H1 (cell line): ENCODE results near the gene UBR1. TPM values are rescaled to one million over a fixed set of nuclear protein-coding genes. Genes with fewer than 3 reads are reported as not detected.
A peak's percentile ranks its signal among the peaks of the same experiment; 100 is the strongest.
"Not testable (repeated sequence)": the region's sequence is repeated elsewhere in the genome, so short reads cannot be mapped to it uniquely, and the experiment has no call there.

Source experiments
- CTCF ChIA-PET: fragments of 300-600 bp; sonication (Branson Sonifier 250); formaldehyde crosslinking; loops from one replicate; lab custom pipeline; 2021; ENCODE audit not compliant: partially characterized antibody; lab: Charles Lee
- POLR2A ChIA-PET: fragments of 300-600 bp; sonication (Branson Sonifier 250); formaldehyde crosslinking; loops from one replicate; lab custom pipeline; 2021; ENCODE audit warnings: inconsistent platforms; ENCODE audit not compliant: partially characterized antibody; lab: Charles Lee
- DNase-seq, 2 experiments: peaks; one replicate each; pipeline versions ENCODE4 v3.0.0 to v3.0.0-alpha.2; 2010 to 2022; ENCODE audit warnings: low spot score in 2 of 2, low read depth in 1 of 2, mixed read lengths in 1 of 2
- FAIRE-seq: peaks from 2 replicates; lab custom pipeline; 2011; peaks lifted over from hg19 to GRCh38; lab: Jason Lieb, UNC
- H2AFZ ChIP-seq: 2 replicates; pipeline ENCODE4 v1.8.1; 2012; ENCODE audit warnings: low read length, inconsistent platforms
- H2AK5ac ChIP-seq: 2 replicates; pipeline ENCODE4 v1.6.1; 2013; ENCODE audit warnings: low read depth, low read length
- H2BK120ac ChIP-seq: replicated peaks from 2 replicates; pipeline ENCODE3; 2013; ENCODE audit warnings: low read depth, low read length, inconsistent platforms
- H2BK12ac ChIP-seq: 2 replicates; pipeline ENCODE4 v1.6.1; 2013; ENCODE audit warnings: low read depth, low read length
- H2BK15ac ChIP-seq: 2 replicates; pipeline ENCODE4 v1.6.1; 2013; ENCODE audit warnings: low read length
- H2BK20ac ChIP-seq: 2 replicates; pipeline ENCODE4 v1.6.1; 2013; ENCODE audit warnings: low read length
- H2BK5ac ChIP-seq: 2 replicates; pipeline ENCODE4 v1.6.1; 2013; ENCODE audit warnings: low read depth, low read length
- H3K14ac ChIP-seq: 2 replicates; pipeline ENCODE4 v1.6.1; 2013; ENCODE audit warnings: inconsistent platforms; ENCODE audit not compliant: insufficient read length
- H3K18ac ChIP-seq: 2 replicates; pipeline ENCODE4 v1.6.1; 2013; ENCODE audit warnings: low read length; ENCODE audit errors: extremely low read depth
- H3K23ac ChIP-seq: 2 replicates; pipeline ENCODE4 v1.6.1; 2013; ENCODE audit warnings: inconsistent platforms; ENCODE audit not compliant: insufficient read length
- H3K23me2 ChIP-seq: 2 replicates; pipeline ENCODE4 v1.6.1; 2013; ENCODE audit warnings: low read depth, low read length
- H3K27ac ChIP-seq: 2 replicates; pipeline ENCODE4 v1.6.1; 2011; ENCODE audit warnings: low read depth, low read length, inconsistent platforms
- H3K27me3 ChIP-seq, 4 experiments: replicated peaks in 1 of 4; 1 replicate in 1 of 4; 2 replicates in 3 of 4; pipeline versions ENCODE4 v1.6.1 to v1.8.1; 2011 to 2013; ENCODE audit warnings: low read length in 3 of 4, mild to moderate bottlenecking in 3 of 4, inconsistent platforms in 2 of 4, mixed read lengths in 2 of 4, moderate library complexity in 1 of 4; ENCODE audit not compliant: control insufficient read depth in 3 of 4, insufficient read depth in 3 of 4; ENCODE audit errors: extremely low read depth in 1 of 4
- H3K36me3 ChIP-seq, 4 experiments: 2 replicates each; pipeline versions ENCODE4 v1.6.1 to v1.8.1; 2011 to 2013; ENCODE audit warnings: mild to moderate bottlenecking in 4 of 4, low read length in 3 of 4, moderate library complexity in 2 of 4, control low read depth in 1 of 4, inconsistent platforms in 1 of 4; ENCODE audit not compliant: insufficient read depth in 4 of 4, control insufficient read depth in 2 of 4
- H3K4ac ChIP-seq: replicated peaks from 2 replicates; pipeline ENCODE3; 2013; ENCODE audit warnings: low read length, low read depth, mixed read lengths, inconsistent platforms; ENCODE audit not compliant: insufficient read length
- H3K4me1 ChIP-seq, 4 experiments: replicated peaks in 1 of 4; 1 replicate in 1 of 4; 2 replicates in 3 of 4; pipeline versions ENCODE4 v1.6.1 to v1.8.1; 2011 to 2013; ENCODE audit warnings: low read length in 3 of 4, inconsistent platforms in 2 of 4, mixed read lengths in 1 of 4; ENCODE audit not compliant: insufficient read depth in 4 of 4, control insufficient read depth in 3 of 4
- H3K4me2 ChIP-seq, 2 experiments: 2 replicates each; pipeline versions ENCODE4 v1.6.1 to v1.8.1; 2011 to 2013; ENCODE audit warnings: low read depth in 2 of 2, low read length in 2 of 2, control low read depth in 1 of 2, inconsistent platforms in 1 of 2, mild to moderate bottlenecking in 1 of 2; ENCODE audit not compliant: insufficient read depth in 1 of 2
- H3K4me3 ChIP-seq, 4 experiments: fragments of 200-600, 300-600 bp in 1 of 4; sonication (generic), shearing (Covaris generic), sonication (Bioruptor Twin) in 1 of 4; 2 replicates each; pipeline versions ENCODE4 v1.5.1 to v1.8.1; 2011 to 2016; ENCODE audit warnings: low read length in 4 of 4, low read depth in 3 of 4, control low read depth in 2 of 4, inconsistent platforms in 2 of 4, mild to moderate bottlenecking in 2 of 4, mixed read lengths in 1 of 4, moderate library complexity in 1 of 4; ENCODE audit not compliant: insufficient read depth in 2 of 4; ENCODE audit errors: extremely low read depth in 1 of 4
- H3K56ac ChIP-seq: replicated peaks from 2 replicates; pipeline ENCODE3; 2013; ENCODE audit warnings: low read depth, mild to moderate bottlenecking, mixed read lengths, low read length, inconsistent platforms; ENCODE audit not compliant: insufficient read length
- H3K79me1 ChIP-seq: 2 replicates; pipeline ENCODE4 v1.6.1; 2013; ENCODE audit warnings: low read depth, low read length, control low read depth
- H3K79me2 ChIP-seq, 2 experiments: 2 replicates each; pipeline versions ENCODE4 v1.6.1 to v1.8.1; 2012 to 2013; ENCODE audit warnings: low read length in 2 of 2, mild to moderate bottlenecking in 2 of 2, inconsistent platforms in 1 of 2; ENCODE audit not compliant: insufficient read depth in 2 of 2, control insufficient read depth in 1 of 2
- H3K9ac ChIP-seq, 4 experiments: replicated peaks in 1 of 4; 1 replicate in 1 of 4; 2 replicates in 3 of 4; pipeline versions ENCODE4 v1.6.1 to v1.8.1; 2011 to 2013; ENCODE audit warnings: low read depth in 3 of 4, low read length in 3 of 4, control low read depth in 2 of 4, mild to moderate bottlenecking in 2 of 4, moderate library complexity in 2 of 4, inconsistent platforms in 1 of 4; ENCODE audit errors: extremely low read depth in 1 of 4
- H3K9me3 ChIP-seq, 2 experiments: 2 replicates each; pipeline versions ENCODE4 v1.6.1 to v1.8.1; 2012 to 2013; ENCODE audit warnings: mild to moderate bottlenecking in 2 of 2, moderate library complexity in 2 of 2, control low read depth in 1 of 2, inconsistent platforms in 1 of 2, low read depth in 1 of 2, low read length in 1 of 2, mixed read lengths in 1 of 2; ENCODE audit not compliant: insufficient read depth in 2 of 2
- H4K20me1 ChIP-seq, 2 experiments: replicated peaks in 1 of 2; 2 replicates each; pipeline versions ENCODE3 to v1.8.1; 2011 to 2013; ENCODE audit warnings: inconsistent platforms in 2 of 2, low read length in 2 of 2, mild to moderate bottlenecking in 1 of 2; ENCODE audit not compliant: insufficient read depth in 2 of 2, control insufficient read depth in 1 of 2
- H4K5ac ChIP-seq: 2 replicates; pipeline ENCODE4 v1.6.1; 2013; ENCODE audit warnings: low read length, low read depth, mixed read lengths, inconsistent platforms; ENCODE audit not compliant: insufficient read length
- H4K8ac ChIP-seq: 2 replicates; pipeline ENCODE4 v1.8.0; 2013; ENCODE audit warnings: mild to moderate bottlenecking, moderate library complexity, low read length, inconsistent platforms; ENCODE audit not compliant: insufficient read depth; ENCODE audit errors: extremely low read depth
- H4K91ac ChIP-seq: replicated peaks from 2 replicates; pipeline ENCODE3; 2013; ENCODE audit warnings: low read length, mixed read lengths, inconsistent platforms; ENCODE audit not compliant: insufficient read length
- WGBS, 2 experiments: shearing (Covaris generic) in 1 of 2; methylation state at CpG; one replicate each; pipeline versions ENCODE4 v1.1.6 to v1.1.7; 2013 to 2015; ENCODE audit warnings: low lambda C conversion rate in 2 of 2, mixed read lengths in 2 of 2, inconsistent platforms in 1 of 2, low coverage in 1 of 2, missing lambda C conversion rate in 1 of 2; ENCODE audit not compliant: insufficient replicate concordance in 2 of 2, insufficient coverage in 1 of 2, insufficient read length in 1 of 2; ENCODE audit errors: extremely low coverage in 1 of 2, missing lambda C conversion rate in 1 of 2; 5-methylcytosine and 5-hydroxymethylcytosine counted together
- polyA plus RNA-seq, 7 experiments: library from polyadenylated mRNA; depleted of rRNA in 3 of 7; stranded (reverse) in 5 of 7; unstranded in 2 of 7; fragments of >200 nt in 5 of 7; fragments of 200-250 nt in 2 of 7; gene quantifications; 1 replicate in 5 of 7; 2 replicates in 1 of 7; 4 replicates in 1 of 7; pipeline versions ENCODE4 v1.2.1 to v1.2.3, GENCODE V29; 2011 to 2013; ENCODE audit warnings: missing spikeins in 2 of 7, mixed read lengths in 2 of 7
- small RNA-seq: library from polyadenylated mRNA; stranded (forward); fragments of <200 nt; extraction: miRNeasy Mini kit (QIAGEN cat#:217004); gene quantifications from one replicate; pipeline ENCODE3, GENCODE V24; 2013; ENCODE audit not compliant: insufficient read depth
- total RNA-seq: library from RNA; stranded (reverse); fragmentation: NEBNext Ultra II Directional; extraction: Animal tissue kit (Norgen Biotek cat#: 25700); gene quantifications from 2 replicates; pipeline ENCODE4 v1.2.1, GENCODE V29; 2021

UBR1 gene
- total and polyA plus RNA-seq, 2 of the 8 experiments (the other 6 are each of a cell fraction or from before 2014, with no cell fraction given) = 3.7 to 18.7 TPM

DNA sequence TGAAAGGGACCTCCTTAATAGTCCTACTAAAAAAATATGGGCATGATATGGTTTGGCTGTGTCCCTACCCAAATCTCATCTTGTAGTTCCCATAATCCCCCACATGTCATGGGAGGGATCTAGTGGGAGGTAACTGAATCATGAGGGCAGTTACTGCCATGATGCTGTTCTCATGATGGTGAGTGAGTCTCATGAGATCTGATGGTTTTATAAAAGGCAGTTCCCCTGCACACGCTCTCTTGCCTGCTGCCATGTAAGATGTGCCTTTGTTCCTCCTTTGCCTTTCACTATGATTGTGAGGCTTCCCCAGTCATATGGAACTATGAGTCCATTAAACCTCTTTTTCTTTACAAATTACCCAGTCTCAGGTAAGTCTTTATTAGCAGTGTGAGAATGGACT, 211.9 kb downstream of the UBR1 start:
- POLR2A ChIA-PET, H3K4me2 ChIP-seq, H3K9me3 ChIP-seq, H3K56ac ChIP-seq, H2BK15ac ChIP-seq, H3K4me3 ChIP-seq, H3K79me1 ChIP-seq, H2AFZ ChIP-seq, H3K36me3 ChIP-seq, H2BK5ac ChIP-seq, H4K91ac ChIP-seq, H4K8ac ChIP-seq, H3K27me3 ChIP-seq, H4K5ac ChIP-seq, H3K4ac ChIP-seq, H3K14ac ChIP-seq, FAIRE-seq, DNase-seq, H3K27ac ChIP-seq, H3K23ac ChIP-seq, H2AK5ac ChIP-seq, H3K23me2 ChIP-seq, H3K9ac ChIP-seq, H2BK120ac ChIP-seq, H3K4me1 ChIP-seq, H3K18ac ChIP-seq, H2BK20ac ChIP-seq, H4K20me1 ChIP-seq: not testable (repeated sequence)
- WGBS, 2 experiments = 100% methylated on average over 1 of the region's 1 CpG; no CpG with 5 or more reads in 1 of the 2 experiments
- Histone ChIP-seq H2BK12ac (0 out of 2 replicates have a peak overlapping the region, but pooled peaks have one; percentile 5), H3K79me2 (peaks cover 0 to 19% of the 10 kb centered on the region in 2 experiments; a peak in 2 of 4 replicates)
- CTCF ChIA-PET = interaction anchor here (1.1 kb wide), 1 partner anchor 58 kb away, joined by 3 read pairs; no protein-coding TSS in a partner anchor

Small RNA genes lying within 50 kb of the gene (small RNA-seq; reads per million reads assigned to genes)
- gene AC068724.2 = not detected

Other genes starting within 250 kb of the UBR1 start
- gene TTBK2, start 185.3 kb downstream of the UBR1 start, total RNA-seq = 13.1 and 18.2 TPM in 2 replicates
- gene TTBK2, start 185.3 kb downstream of the UBR1 start, polyA plus RNA-seq (2011; rRNA removed) = 2.7 and 2.9 TPM in 2 replicates
- gene TMEM62, start 27.5 kb upstream of the UBR1 start, total RNA-seq = 3.5 and 4.0 TPM in 2 replicates
- gene TMEM62, start 27.5 kb upstream of the UBR1 start, polyA plus RNA-seq (2011; rRNA removed) = 2.0 TPM in 2 replicates
- 23.4 TPM in 2 replicates for gene CCNDBP1, start 79.4 kb upstream of the UBR1 start, total RNA-seq
- gene CCNDBP1, start 79.4 kb upstream of the UBR1 start, polyA plus RNA-seq (2011; rRNA removed) = 29.0 and 41.7 TPM in 2 replicates
- gene EPB42, start 115.0 kb upstream of the UBR1 start, total RNA-seq = not detected in 2 replicates
- not detected in 2 replicates for gene EPB42, start 115.0 kb upstream of the UBR1 start, polyA plus RNA-seq (2011; rRNA removed)
- not detected in 2 replicates for gene TGM5, start 160.9 kb upstream of the UBR1 start, total RNA-seq
- not detected in 2 replicates for gene TGM5, start 160.9 kb upstream of the UBR1 start, polyA plus RNA-seq (2011; rRNA removed)
- not detected in 2 replicates for gene TGM7, start 196.2 kb upstream of the UBR1 start, total RNA-seq
- gene TGM7, start 196.2 kb upstream of the UBR1 start, polyA plus RNA-seq (2011; rRNA removed) = 0.05 TPM in 1 of 2 replicates, not detected in the other
- gene LCMT2, start 224.5 kb upstream of the UBR1 start, total RNA-seq = 9.3 and 11.2 TPM in 2 replicates
- gene LCMT2, start 224.5 kb upstream of the UBR1 start, polyA plus RNA-seq (2011; rRNA removed) = 7.1 and 11.9 TPM in 2 replicates